Pons (tissue), 1 donor: ENCODE measurements around the gene TRHDE.

ENCODE experiments used
- DNase-seq: peaks from one replicate; pipeline ENCODE4 v3.0.0-alpha.2; 2016; ENCODE audit warnings: low spot score

The TRHDE gene, protein sequence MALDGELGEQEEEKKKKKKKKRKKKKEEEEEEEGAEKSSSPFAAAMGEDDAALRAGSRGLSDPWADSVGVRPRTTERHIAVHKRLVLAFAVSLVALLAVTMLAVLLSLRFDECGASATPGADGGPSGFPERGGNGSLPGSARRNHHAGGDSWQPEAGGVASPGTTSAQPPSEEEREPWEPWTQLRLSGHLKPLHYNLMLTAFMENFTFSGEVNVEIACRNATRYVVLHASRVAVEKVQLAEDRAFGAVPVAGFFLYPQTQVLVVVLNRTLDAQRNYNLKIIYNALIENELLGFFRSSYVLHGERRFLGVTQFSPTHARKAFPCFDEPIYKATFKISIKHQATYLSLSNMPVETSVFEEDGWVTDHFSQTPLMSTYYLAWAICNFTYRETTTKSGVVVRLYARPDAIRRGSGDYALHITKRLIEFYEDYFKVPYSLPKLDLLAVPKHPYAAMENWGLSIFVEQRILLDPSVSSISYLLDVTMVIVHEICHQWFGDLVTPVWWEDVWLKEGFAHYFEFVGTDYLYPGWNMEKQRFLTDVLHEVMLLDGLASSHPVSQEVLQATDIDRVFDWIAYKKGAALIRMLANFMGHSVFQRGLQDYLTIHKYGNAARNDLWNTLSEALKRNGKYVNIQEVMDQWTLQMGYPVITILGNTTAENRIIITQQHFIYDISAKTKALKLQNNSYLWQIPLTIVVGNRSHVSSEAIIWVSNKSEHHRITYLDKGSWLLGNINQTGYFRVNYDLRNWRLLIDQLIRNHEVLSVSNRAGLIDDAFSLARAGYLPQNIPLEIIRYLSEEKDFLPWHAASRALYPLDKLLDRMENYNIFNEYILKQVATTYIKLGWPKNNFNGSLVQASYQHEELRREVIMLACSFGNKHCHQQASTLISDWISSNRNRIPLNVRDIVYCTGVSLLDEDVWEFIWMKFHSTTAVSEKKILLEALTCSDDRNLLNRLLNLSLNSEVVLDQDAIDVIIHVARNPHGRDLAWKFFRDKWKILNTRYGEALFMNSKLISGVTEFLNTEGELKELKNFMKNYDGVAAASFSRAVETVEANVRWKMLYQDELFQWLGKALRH

GRCh38 chr12:72272091-72272661 is at the start of gene TRHDE:
Gene TRHDE (plus strand): TSS chr12:72272370. CDS start chr12:72272644, 274 bp downstream.
- no peak for DNase-seq

GRCh38 chr12:72226510-72226909 is 45.7 kb upstream of the TRHDE start:
- no peak for DNase-seq

DNA sequence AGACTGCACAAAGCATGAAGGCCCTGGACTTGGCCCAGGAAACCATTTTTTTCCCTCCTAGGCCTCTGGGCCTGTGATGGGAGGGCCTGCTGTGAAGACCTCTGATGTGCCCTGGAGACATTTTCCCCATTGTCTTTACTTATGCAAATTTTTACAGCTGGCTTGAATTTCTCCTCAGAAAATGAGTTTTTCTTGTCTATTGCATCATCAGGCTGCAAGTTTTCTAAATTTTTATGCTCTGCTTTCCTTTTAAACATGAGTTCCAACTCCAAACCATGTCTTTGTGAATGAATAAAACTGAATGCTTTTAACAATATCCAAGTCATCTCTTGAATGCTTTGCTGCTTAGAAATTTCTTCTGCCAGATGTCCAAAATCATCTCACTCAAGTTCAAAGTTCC is 43.7 kb upstream of the TRHDE start:
- DNase-seq: no peak

- DNase-seq: no peak
These were observed 41.6 kb upstream of the TRHDE start for GRCh38 chr12:72230589-72230988.

DNA sequence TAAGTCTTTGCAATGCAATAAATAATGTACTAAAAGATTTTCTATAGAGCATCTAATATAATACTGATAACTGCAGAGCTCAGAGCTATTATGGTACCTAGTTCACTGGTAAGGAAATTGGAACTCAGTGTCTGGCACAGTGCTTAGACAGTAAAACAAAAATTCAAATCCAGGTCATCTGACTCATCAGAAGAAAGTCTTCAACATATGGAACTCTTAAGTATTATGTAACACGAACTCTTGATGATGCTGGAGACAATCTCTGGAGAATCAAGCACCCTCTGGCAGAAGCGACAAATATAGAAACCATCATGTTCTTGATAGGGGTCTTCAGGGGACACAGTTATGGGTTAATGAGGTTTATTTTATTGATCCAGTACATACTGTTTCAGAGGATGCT is 37.3 kb upstream of the TRHDE start:
- no peak for DNase-seq

- DNase-seq: no peak
These were observed 36.0 kb upstream of the TRHDE start for GRCh38 chr12:72236071-72236705.

DNA sequence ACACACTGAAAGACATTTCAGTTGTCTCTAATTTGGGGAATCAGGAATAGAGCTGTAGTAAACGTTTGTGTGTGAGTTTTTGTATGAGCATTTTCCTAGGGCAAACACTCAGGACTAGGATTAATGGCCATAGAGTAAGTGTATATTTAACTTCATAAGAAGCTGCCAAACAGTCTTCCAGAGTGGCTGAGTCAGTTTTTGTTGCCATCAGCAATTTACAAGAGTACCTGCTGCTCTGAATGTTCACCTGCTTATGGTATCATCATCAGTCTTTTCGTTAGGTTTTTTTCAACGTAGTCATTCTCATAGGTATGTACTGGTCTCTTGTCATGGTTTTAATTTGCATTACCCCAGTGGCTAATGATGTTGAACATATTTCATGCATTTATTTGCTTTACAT is 30.6 kb upstream of the TRHDE start:
- no peak for DNase-seq

DNA sequence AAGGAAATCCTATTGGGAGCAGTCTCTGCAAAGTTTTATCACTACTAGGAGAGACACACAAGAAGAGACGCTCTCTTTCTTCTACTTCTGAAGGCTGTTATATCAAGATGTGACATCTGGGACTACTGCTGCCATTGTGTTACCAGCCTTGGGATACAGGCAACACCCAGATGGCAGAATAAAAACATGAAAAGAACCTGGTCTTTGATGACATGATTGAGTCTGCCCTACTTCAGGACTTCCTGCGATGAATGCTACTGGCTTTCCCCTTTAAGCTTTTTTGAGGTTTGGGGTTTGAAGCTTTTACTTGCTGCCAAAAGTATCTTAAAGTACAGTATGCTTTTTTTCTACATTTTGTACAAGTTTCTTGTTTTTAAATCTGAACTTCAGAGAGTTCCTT is 29.2 kb upstream of the TRHDE start:
- DNase-seq: no peak

- DNase-seq: no peak
These were observed 25.8 kb upstream of the TRHDE start for GRCh38 chr12:72246370-72246769.

DNA sequence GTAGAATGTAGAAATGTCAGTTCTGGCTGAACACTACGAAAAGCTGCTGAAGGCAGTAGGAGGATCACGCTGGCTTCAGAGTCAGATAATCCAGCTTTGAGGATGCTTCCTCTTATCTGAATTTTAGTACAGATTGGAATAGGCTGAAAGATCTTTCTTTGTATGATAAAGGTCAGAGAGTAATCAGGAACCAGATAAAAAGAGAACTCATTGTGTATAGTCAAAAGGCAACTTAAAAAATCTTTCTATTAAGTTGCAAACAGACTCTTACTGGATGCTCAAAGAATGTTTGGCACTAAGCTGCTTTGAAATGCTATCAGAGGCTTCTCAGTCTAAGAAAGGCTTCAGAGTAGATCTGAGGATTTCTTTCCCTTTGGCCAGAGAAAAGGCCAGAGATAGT is 21.8 kb upstream of the TRHDE start:
- DNase-seq: no peak

DNA sequence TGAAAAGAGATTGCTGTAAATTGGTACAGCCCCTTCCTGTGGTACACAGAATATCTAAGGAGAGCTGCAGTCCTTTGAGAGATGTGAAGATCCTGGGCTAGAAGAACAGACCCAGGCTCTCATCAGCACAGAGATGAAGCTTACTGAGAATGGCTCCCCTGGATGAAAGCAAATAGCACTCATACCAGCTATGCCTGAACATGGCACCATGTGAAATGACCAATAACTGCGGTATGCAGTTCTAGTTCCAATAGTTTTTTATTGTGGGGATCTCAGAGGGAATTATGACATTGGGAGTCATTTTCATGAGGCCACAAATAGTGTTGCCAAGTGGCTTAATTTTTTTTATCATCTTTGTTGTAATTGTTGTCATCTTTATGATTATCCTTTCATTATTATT is 15.4 kb upstream of the TRHDE start:
- no peak for DNase-seq

GRCh38 chr12:72261885-72262284 is 10.3 kb upstream of the TRHDE start:
- DNase-seq: no peak

GRCh38 chr12:72264548-72265175 is 7.5 kb upstream of the TRHDE start:
- no peak for DNase-seq

DNA sequence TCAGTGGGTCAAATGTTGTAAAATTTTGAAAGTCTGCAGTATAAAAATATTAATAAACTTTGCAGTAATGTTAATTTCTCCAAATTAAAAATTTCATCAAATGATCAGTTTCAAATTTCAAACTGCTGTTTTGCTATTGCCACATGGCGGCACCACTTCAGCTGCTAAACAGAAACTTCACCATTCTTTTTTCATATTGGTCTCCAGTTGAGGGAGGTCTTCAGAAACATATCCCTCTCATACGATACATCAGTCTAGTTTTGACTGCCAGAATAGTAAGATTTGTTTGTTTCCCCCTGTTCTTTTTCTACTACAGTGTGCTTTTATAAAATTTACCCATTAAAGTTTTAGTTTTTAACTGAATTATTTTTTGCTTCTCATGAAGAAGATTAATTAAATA is 4.2 kb upstream of the TRHDE start:
- DNase-seq: no peak

DNA sequence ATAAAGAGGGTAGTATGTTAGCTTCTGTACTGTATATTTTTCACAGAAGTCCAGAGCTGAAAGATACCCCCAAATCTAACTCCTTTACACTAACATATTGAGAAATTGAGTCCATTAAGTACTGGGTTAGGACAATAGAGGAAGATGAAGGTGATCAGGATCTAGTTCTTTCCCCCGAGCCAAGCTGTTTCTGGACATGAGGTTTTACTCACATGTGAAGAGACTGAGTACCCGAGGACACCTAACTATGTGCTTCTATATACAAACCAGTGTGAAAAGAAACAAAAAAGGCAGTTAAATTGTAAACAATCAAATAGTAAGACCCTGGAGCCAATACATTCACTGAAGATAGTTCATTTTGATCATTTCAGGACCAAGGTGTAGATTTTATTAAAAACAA is 3.8 kb upstream of the TRHDE start:
- DNase-seq: no peak

GRCh38 chr12:72269491-72269890 is 2.7 kb upstream of the TRHDE start:
- no peak for DNase-seq

DNA sequence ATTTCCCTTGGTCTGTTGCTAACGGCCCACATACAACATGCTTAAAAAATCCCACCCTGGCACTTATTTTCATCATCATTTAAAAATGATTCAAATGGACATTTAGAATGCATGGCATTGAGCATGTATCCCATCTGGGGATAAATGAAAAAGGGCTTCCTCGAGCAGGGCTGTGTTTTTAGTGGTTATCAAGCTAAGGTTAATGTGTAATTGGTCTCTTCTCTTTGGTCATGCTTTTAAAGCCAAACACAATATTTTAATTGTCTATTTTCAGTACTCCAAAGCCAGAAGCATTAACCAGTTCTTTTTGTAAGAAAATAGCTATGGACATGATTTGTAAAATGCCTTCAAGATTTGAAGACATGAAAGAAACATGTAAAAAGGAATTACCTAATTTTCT is 1.9 kb upstream of the TRHDE start:
- no peak for DNase-seq

DNA sequence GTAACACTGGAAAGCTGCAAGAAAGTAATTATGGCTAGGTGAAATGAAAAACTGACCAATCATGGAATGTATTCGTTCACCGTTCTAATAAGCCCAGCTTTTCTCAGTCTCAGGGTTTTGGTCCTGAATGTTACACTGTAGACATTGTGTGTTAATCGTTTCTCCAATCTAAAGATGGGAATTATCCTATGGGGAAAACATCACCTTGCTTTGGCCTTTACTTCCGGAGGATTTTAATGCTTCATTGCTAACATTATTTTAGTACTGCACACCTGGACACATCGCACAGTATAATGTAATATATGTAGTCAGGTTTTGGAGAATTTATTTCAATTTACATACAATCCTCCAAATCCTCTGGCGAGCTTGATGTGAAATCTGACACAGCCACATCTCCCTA is 1.2 kb upstream of the TRHDE start:
- DNase-seq: no peak

GRCh38 chr12:72271451-72272090 is 599 bp upstream of the TRHDE start:
- no peak for DNase-seq

- no peak for DNase-seq
These were observed 745 bp downstream of the TRHDE start for GRCh38 chr12:72272731-72273498.
